Bladder microvascular endothelial cell (primary cell): ENCODE results near the gene FAM241B. TPM values are rescaled to one million over a fixed set of nuclear protein-coding genes. Genes with fewer than 3 reads are reported as not detected.

Experiments used
- total RNA-seq: library from RNA; depleted of rRNA; stranded (reverse); fragments of >200 nt; gene quantifications from 2 replicates; pipeline ENCODE4 v1.2.3, GENCODE V29; 2014

The FAM241B gene
- 0.88 TPM in 1 of 2 replicates, not detected in the other for total RNA-seq

GRCh38 chr10:69629897-69630650 is at the start of gene FAM241B:
FAM241B (plus strand) TSS chr10:69630247; CDS start chr10:69631744, 1,497 bp downstream.

Other genes starting within 250 kb of the FAM241B start
- 0.06 TPM in 1 of 2 replicates, not detected in the other for gene TACR2, start 213.3 kb upstream of the FAM241B start, total RNA-seq
- 243 and 255 TPM in 2 replicates for gene TSPAN15, start 178.8 kb upstream of the FAM241B start, total RNA-seq
- gene NEUROG3, start 56.8 kb upstream of the FAM241B start, total RNA-seq, result not detected in 2 replicates
- gene COL13A1, start 171.7 kb downstream of the FAM241B start, total RNA-seq, result 3.1 and 9.0 TPM in 2 replicates